PFSK-1 (cell line): ENCODE results near the gene CDH8.

ENCODE experiments used
- POLR2AphosphoS5 ChIP-seq: IDR thresholded peaks from 2 replicates; pipeline ENCODE4 v1.6.1; 2012; ENCODE audit warnings: low read depth, mild to moderate bottlenecking, control low read depth, low read length, moderate library complexity
- REST ChIP-seq, 2 experiments: IDR thresholded peaks; 2 replicates each; pipeline versions ENCODE4 v1.6.1 to v1.8.0; 2011 to 2012; ENCODE audit warnings: low read depth in 2 of 2, low read length in 2 of 2, control low read depth in 1 of 2, inconsistent platforms in 1 of 2, mild to moderate bottlenecking in 1 of 2, moderate library complexity in 1 of 2; ENCODE audit not compliant: insufficient read depth in 1 of 2
- TAF1 ChIP-seq: IDR thresholded peaks from 2 replicates; pipeline ENCODE4 v1.6.1; 2012; ENCODE audit warnings: low read length, control low read depth, borderline replicate concordance; ENCODE audit not compliant: insufficient read depth

GRCh38 chr16:61944004-61944403, 92.2 kb downstream of the CDH8 start:
- TF ChIP-seq POLR2AphosphoS5, result no peak
- TF ChIP-seq REST (IDR thresholded peaks at IDR 0.05; ENCODE audit: insufficient read depth in 1 of 2, low read depth in 2 of 2, low read length in 2 of 2), result no peak
- no peak for TF ChIP-seq TAF1
